ENCODE data around the gene ANAPC13.

GRCh38 chr3:134473868-134474546 is 11.8 kb downstream of the ANAPC13 start:
- TF ChIP-seq CTCF (optimal IDR thresholded peaks at IDR 0.05 in 1 of 3, IDR thresholded peaks at IDR 0.05 in 1 of 3, conservative IDR thresholded peaks at IDR 0.05 in 1 of 3; ENCODE audit: extremely low read depth in 1 of 3, insufficient read depth in 2 of 3, low read length in 3 of 3) (peak; percentile 42 to 72 (median 50)), EZH2 (IDR thresholded peaks at IDR 0.05; ENCODE audit: low read length) (no peak)
